Midbrain (tissue), 1 donor: Measurements from ENCODE around the gene DPH6.
"Not testable (repeated sequence)": the region's sequence is repeated elsewhere in the genome, so short reads cannot be mapped to it uniquely, and the experiment has no call there.

Experiments used
- DNase-seq: peaks from one replicate; lab custom pipeline; 2025; lab: John Stamatoyannopoulos, UW

DPH6 gene, protein sequence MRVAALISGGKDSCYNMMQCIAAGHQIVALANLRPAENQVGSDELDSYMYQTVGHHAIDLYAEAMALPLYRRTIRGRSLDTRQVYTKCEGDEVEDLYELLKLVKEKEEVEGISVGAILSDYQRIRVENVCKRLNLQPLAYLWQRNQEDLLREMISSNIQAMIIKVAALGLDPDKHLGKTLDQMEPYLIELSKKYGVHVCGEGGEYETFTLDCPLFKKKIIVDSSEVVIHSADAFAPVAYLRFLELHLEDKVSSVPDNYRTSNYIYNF

DNA sequence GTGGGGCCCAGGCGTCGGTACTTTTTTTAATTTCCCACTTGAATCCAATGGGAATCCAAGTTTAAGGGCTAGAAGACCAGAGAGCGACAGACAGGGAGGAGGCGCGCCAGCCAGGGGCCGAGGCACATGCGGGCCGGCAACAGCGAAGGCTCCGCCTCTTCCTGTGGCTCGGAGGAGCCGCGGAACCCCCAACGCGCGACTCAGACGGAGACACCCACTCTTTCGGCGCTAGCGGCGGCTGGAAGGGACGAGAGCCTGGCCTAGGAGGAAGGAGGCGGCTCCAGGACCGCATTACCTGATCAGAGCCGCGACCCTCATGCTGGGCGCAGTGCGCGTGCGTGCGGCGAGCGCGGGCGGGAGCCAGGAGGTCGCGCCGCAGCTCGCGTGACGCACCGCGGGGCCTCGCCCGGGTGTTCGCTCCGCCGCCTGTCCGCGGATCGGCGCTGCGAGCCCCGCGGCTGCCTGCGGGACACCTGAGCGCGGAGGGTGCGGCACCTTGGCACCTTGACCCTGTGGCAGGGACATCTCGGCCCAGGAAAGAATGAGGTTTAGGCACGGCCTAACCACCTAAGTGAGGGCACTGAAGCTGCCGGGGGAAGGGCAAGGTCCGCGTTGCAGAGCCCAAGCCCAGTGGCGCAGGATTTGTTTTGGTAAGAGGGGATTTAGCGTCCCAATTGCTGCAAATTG lies at the start of gene DPH6:
Gene DPH6 (minus strand): TSS at position 342 of the 687 bp plus-strand sequence. CDS start 24 bp downstream, at position 318.
- peak; percentile 81 for DNase-seq

DNA sequence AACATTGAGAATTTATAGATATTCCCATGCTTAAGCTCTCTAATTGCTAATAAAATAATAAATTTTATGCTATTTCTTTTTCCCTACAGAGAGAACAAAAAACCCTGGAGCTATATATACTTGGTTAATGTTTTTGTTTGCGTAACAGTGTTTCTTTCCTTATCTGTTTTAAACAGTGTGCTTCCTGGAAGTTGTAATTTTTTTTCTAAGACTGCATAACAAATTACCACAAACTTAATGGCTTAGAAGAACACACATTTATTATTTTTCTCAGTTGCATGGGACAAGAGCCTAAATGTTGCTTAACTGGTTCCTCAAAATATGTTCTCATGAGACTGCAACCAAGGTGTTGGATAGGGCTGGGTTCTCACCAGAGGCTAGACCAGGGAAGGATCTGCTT lies 49.7 kb upstream of the DPH6 start:
- no peak for DNase-seq

DNA sequence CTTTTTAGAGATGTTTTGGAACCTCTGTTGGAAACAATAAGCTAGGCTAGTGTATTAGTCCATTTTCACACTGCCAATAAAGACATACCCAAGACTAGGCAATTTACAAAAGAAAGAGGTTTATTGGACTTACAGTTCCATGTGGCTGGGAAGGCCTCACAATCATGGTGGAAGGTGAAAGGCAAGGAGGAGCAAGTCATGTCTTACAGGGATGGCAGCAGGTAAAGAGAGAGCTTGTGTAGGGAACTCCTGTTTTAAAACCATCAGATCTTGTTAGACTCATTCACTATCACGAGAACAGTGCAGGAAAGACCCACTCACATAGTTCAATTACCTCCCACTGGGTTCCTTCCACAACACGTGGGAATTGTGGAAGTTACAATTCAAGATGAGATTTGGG lies 46.0 kb upstream of the DPH6 start:
- not testable (repeated sequence) for DNase-seq

DNA sequence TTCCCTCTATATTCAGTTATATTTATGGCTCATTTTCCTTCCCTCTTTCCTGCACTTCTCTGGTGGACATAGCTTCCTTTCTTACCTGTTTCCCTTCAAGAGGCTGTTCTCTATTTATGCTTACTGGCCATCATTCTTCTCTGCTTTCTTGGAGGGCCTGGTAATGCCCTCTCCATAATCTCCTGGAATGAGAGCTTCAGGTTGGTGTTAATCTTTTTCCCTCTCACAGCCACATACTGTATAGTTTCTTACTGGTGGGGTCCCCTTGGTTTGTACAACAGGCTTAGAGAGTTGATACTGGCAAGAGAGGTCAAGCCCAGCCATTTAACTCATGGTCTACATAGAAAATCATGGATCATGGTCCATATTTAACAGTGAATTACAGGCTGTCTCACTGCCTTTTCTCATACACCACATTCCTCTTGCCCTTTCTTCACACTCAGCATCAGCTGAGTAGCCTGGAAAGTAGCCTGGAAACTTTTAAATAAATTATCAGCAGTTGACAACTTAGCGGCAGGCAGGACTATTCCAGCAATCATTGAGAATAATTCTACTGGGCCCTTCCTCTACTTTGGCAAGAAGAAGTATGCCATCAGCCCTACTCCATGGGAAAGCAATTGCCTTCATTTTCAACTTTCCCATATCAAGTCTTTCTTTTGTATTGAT lies 38.0 kb upstream of the DPH6 start:
- peak; percentile 4 for DNase-seq

DNA sequence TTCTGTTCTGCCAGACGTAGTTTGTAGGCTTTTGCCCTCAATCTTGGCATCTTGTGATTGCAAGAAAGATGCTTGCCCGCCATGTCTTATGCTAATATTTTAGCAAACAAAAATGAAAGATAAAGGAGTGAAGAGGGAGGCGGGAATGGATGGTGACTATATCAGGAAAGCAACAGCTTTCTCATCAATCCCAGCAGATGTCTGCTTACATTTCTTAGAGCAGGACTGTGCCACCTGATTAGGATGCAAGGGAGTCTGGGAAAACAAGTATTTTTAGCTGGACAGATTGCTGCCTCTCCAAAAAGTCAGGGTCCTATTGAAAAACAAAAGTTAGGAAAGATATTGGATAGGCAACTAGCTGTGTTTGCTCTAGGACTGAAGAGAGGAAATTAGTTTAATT lies 34.6 kb upstream of the DPH6 start:
- no peak for DNase-seq

DNA sequence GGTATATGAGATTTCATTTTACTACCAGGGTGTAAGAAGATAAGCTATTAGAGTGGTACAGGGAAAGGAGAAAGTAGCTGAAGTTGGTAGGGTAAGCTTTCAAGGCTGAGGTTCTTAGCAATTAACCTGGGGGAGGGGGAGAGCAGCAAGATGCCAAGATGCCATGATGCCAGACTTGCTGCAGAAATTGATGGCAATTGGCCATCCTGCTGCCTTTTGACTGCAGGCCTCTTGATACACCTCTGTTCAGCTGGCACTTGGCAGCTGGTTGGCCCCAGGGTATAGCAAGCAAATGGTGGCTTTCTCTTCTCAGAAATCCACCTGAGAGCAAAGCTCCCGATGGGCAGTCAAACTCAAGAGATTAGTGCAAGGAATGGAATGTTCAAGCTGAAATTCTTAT lies 21.4 kb upstream of the DPH6 start:
- DNase-seq = no peak

DNA sequence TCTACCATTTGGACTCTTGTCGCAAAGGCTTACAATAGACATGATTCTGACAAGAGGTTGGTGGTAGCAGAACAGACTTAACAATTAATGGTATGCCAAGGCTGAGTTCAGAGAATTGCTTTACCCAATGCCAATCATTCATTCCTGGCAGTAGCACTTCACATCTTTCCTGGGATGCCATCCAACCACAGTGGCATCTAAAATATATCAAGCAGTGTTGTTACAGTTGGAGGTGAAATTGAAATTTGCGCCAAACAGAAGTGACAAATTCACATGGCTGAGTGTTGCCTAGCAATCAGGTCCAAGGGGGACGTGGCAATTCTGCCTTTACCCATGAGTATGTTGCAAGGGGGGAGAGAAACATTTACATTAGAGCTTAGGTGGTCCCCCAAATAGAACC lies 21.0 kb upstream of the DPH6 start:
- DNase-seq = no peak

DNA sequence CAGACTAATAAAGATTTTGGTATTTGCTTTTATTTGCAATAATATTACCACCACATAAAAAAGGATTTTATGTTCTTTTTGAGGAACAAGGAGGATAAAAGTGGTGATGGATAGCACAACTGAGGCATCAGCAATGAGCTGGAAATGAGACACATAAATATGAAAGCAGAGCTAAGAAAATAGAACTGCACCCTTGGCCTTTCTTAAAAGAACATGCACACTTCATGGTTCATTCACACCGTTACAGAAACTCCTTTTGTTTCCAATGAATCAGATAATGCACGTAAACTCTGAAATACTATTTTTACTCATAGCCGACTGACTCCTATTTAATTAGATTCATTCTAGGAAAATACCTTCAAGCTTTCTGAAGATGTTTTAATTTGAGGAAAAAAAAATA lies 19.9 kb upstream of the DPH6 start:
- DNase-seq = no peak

DNA sequence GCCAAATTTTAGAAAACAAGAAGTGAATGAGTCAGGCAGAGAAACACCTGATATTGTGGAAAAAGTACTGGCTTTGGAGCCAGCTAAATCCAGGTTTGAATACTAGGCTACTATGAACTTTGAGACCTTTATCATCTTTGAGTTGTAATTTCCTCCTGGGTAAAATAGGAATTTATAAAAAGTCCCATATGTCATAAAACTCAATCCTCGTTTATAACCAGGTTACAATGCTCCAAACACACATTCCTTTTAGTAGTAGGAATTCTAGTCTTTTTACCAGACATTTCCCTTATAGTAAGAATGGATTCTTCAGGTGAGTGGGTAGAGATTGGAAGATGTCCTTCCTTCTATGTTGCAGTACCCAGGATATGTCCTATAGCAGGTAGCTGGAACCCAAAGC lies 16.7 kb upstream of the DPH6 start:
- no peak for DNase-seq

DNA sequence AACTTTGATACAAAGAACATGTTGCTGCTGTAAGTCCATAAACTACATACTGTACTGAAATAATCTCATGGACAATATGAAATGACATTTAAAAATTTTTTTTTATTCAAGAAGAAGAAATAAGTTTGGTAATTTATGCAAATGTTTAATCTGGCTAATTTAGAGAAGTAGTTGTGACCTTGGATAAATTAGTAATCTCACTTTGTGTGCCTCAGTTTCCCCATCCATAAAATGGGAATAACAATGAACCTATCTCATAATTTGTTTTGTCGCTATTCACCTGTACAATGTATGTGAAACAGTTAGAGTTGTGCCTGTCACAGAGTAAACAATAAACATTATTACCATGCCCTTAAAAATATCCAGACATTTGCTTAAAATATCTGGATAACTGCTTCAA lies 15.3 kb upstream of the DPH6 start:
- DNase-seq = no peak

DNA sequence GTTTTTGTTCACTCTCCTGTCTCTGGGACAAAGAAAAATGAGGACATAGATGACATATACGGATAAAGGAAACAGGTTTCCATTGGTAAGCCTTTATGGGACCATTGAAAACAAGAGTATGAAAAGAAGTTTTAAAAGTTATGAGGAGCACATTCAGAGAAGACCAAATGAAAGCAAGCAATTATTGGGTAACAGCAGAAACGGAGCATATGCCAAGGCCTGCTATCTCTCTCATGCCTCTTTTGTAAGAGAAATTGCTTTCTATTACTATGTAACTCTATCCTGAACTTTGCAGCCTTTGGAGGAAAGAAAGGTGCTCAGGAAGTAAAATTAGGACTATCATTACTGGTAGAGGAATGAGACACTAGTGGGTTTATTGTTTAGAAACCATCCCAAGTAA lies 14.9 kb upstream of the DPH6 start:
- DNase-seq = no peak

DNA sequence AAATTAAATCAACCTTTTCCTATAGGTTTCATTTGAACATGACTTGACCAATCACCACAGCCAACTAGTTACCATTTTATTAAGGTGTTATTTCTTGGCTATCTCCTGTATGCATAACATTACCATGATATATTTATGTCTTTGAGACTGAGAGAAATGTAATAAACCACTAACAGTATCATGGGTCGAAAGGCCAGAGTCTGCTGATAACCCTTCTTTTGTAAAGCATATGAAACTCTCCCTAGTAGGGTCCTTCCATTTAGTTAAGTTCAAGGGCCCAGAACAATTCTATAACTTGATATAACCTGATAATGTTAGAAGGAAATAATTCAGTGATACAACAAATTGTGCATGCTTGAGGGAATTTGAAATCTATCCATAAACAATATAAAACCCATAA lies 14.3 kb upstream of the DPH6 start:
- no peak for DNase-seq

DNA sequence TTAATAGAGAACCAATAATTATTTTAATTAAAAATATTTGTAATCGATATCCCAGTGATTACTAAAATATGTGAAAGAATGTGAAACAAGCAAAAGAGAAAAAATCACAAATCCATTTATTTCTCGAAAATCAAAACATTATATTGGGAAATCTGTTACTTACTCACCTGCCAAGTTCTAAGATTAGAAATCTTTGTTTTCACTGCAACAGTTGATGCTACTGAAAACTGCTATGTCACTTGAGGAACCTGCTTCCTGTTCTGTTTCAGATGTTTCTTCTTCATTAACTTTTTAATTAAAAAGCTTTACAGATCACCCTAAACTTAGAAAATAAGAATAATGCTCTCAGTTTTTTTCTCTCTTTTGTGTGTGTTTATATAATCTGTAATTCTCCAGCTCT lies 13.7 kb upstream of the DPH6 start:
- DNase-seq = no peak

DNA sequence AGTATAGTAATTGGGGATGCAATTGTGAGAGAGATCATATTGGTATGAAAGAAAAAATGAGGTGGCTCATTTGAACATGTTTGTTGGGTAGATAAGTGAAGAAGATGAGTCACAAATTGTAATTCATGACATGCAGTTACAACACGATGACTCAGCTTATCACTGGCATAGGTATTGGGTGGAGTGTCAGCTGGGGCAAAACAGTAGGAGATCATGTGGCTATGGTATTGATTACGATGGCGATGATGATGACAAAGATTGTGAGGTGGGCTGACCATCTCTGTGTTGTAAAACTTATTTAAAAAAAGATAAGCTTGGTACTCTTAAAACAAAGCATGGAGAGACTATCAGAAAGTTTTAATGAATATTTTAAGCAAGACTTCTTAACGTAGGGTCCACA lies 11.6 kb upstream of the DPH6 start:
- no peak for DNase-seq

DNA sequence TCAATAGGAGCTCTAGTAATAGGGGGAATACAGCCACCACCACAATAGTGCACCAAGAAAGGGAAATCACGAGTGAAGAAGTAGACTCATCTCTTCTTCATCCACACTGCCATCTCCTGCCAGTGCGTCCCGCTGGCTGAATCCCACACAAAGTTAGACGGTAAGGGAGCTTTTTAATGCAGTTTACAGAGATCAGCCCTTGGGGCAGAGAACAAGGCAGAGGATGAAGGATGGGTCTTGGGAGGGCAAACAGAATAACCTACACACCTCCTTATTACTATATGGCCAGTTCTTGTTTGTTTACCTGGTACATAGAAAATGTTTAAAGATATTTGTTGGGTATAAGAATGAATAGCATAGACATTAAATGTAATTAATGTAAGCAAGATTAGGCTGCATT lies 11.0 kb upstream of the DPH6 start:
- DNase-seq = no peak

DNA sequence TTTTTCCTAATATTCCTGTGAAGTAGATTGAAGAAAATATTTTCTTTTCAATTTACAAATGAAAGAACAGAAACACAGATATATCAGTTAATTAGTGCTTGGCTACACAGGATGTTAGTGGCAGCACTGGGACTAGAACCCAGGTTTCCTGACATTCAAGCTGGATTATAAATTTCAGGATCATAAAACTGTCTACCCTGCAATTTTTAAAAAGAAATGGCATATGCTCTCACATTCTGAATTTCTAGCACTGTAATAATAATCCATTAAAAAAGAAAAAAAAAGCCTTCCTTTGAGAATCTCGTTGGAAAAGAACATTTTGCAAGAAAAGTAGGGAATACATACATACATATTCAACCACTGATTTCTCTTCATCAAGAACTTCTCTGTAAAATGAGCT lies 9.3 kb upstream of the DPH6 start:
- no peak for DNase-seq

DNA sequence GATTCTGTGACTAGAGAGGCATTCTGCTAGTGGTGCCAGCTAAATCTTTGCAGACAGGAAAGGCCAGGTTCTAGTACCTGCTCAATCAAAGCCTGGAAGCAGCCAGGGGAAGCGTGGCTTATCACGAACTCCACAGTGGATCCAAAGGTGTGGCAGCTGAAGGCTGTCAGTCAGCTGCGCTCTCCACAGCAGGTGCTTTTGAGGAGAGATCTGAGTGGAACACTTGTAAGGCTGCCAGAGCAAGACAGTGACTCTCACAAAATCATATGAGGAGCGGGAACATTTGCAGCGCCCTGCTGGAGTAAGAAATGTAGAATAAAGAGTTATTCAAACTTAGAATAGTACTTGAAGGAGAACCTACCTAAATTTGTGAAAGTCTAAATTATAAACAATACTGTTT lies 5.0 kb upstream of the DPH6 start:
- no peak for DNase-seq

DNA sequence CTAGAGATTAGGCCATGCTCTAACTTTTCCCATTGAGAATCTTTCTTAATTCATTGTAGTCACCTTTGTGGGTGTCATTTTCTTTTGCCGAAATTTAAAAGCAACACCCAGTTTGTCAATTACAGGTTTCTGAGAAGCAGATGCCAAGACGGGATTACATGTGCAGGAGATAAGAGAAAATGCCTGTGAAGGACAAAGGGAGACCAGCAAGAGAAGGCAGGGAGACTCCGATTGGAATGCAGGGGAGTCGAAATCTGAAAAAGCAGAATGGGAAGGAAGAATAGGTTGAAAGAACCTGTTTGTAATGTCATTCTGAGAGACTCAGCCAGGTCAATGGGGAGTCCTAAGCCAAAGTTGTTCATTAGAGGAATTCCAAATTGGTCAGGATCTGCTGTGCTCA lies 3.6 kb upstream of the DPH6 start:
- DNase-seq = no peak

DNA sequence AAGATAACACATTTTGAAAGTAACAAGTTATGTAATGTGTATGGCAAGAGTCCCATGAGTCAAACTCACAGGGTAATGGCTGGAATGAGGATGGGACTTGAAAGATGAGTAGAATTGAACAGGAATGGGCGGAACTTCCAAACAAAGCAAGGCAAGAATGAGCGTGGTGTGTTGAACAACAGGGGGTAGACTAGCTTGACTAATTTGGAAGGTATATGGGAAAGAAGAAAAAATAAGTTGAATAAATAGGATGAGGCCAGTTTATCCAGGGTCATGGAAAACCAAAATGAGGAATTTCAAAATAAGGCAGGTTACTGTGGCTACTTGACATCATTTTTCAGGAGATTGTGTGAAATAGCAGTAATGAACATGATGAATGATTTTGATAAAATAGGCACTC lies 2.5 kb upstream of the DPH6 start:
- DNase-seq = no peak

DNA sequence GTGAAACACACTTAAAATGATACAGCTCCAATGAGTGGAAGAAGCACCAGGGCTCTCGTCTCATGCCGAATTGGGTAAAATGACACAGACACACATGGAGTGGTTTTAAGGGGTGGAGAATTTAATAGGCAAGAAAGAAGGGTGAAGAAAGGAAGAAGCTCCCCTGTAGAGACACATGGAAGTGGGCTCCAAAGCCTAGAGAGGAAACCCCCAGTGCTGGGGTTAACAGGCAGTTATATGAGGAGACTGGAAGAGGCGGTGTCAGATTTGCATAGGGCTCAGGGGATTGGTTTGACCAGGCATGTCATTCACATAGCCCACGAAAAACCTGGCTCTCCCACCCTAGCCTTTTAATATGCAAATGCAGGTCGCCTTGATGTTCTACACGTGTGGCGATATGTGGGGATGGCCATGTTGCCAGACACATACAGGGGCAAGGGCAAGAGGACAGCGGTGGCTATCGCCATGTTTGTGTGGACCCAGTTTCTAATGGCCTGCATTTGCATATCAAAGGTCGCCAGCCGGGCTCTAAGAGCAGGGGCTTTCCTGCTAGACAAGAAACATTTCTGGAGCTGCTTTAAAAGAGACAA lies 1.9 kb upstream of the DPH6 start:
- DNase-seq = peak; percentile 3

DNA sequence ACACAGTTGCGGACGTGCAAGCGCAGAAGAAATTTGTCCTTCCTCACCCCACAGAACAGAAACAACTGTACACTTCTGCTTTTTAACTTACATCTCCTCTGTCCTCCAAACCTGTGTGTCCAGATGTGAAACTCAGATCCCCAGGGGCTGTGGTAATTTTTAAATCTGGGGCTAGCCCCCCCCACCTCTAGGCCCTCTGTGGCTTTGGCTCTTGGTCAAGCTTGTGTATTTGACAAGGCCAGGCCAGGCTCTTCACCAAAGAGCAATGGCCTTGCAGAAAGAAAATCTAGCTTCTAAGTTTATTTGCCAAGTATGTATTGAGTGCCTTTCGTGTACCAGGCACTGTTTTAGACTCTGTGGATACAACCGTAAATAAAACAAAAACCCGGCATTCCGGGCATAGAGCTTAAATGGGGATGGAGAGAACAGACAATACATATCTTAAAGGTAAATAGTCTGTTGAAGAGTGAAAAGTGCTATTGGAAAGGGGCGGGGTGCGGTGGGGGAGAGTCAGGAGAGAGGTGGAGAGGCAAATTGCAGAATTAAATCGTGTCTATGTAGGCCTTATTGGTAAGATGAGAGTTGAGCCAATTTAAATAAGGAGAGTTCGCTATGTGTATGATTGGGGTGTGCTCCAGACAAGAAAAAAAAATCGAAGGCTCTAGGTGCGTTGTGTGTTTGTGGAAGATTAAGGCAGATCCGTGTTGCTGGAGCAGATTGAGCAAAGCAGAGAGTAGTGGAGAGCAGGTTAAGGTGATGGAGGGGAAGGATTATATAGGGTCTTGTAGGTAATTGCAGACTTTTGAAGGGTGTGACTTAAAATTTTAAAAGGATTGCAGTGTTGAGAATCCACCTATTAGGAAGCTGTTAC lies 781 bp upstream of the DPH6 start:
- DNase-seq = no peak

DNA sequence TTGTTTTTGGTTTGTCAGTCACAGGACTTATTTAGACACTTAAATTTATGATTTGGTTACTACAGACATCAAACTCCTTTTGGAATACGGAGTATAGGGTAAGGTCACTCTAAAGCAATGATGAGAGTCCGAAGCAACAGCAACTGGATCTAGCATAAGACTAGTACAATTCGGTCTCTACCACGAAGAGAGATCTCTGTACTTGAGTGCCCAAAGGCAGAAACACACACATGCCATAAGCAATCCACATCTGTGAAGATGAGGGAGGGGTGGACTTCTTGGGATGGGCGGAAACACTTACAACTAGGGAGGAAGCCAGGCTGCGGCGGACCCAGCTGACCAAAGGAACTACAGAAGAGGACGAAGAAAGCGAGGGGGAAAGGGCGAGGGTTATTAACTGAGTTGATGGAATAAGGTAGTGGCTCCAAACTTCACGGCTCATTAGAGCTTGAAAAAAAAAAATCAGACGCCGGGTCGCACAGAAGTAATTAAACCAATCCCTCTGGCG lies 595 bp downstream of the DPH6 start:
- no peak for DNase-seq
